ENCODE measurements around the gene RUNX3. TPM values are rescaled to one million over a fixed set of nuclear protein-coding genes. Genes with fewer than 3 reads are reported as not detected.

The RUNX3 gene
- total RNA-seq, 1 experiment from 2014 or later = 0.33 TPM

GRCh38 chr1:24867084-24867870 lies 62.8 kb downstream of the RUNX3 start:
- no peak overlapping the region for H3T11ph ChIP-seq (ENCODE audit: low read length)
- no peaks in the 10 kb centered on the region for H3K23me2 ChIP-seq (ENCODE audit: insufficient read length, low read depth, low read length, poor library complexity, severe bottlenecking)
- H3K4me3 Mint-ChIP-seq = no peak overlapping the region; a peak in 2 of 5 replicates
- no peaks in the 10 kb centered on the region for H3K9me3 ChIP-seq (ENCODE audit: control insufficient read depth, low read depth, low read length)
- H3K14ac ChIP-seq (ENCODE audit: insufficient read depth, low read length) = no peak overlapping the region; the same call in 1 of the 2 replicates
- no peak overlapping the region for H3K56ac ChIP-seq (ENCODE audit: insufficient read length, low read depth, low read length)
- H3K9me3 Mint-ChIP-seq = no peaks in the 10 kb centered on the region; a peak in 1 of 5 replicates
- no peak overlapping the region for H4K8ac ChIP-seq (replicated peaks; ENCODE audit: insufficient read length, low read depth, low read length)
- H2BK5ac ChIP-seq (ENCODE audit: insufficient read length, low read length) = no peak overlapping the region
- TF ChIP-seq CTCF (conservative IDR thresholded peaks at IDR 0.05) = no peak
- H4K5ac ChIP-seq (ENCODE audit: insufficient read length, low read depth, low read length) = no peak overlapping the region
- H2AK5ac ChIP-seq (ENCODE audit: insufficient read length, low read length) = no peak overlapping the region
- no peak for DNase-seq
- no peak overlapping the region for H2BK12ac ChIP-seq (ENCODE audit: insufficient read length, low read depth, low read length)
- no peaks in the 10 kb centered on the region for H3K27me3 ChIP-seq (ENCODE audit: insufficient read depth, low read length)
- no peaks in the 10 kb centered on the region for H3K79me1 ChIP-seq (ENCODE audit: insufficient read depth, low read depth, low read length, poor library complexity, severe bottlenecking)
- no peaks in the 10 kb centered on the region for H3K4me1 ChIP-seq (ENCODE audit: insufficient read depth, low read length)
- H3K79me2 ChIP-seq (ENCODE audit: insufficient read depth, low read length) = no peaks in the 10 kb centered on the region
- H2AFZ ChIP-seq (ENCODE audit: low read length) = no peak overlapping the region
- H2BK20ac ChIP-seq (ENCODE audit: low read depth, low read length, poor library complexity, severe bottlenecking) = no peak overlapping the region
- WGBS (ENCODE audit: extremely low coverage, insufficient read length, low lambda C conversion rate) = no CpG with 5 or more reads among the region's 18 CpGs
- peaks cover 11 to 19% of the 10 kb centered on the region in 2 experiments for H3K4me1 Mint-ChIP-seq
- no peak overlapping the region for H3K4me2 ChIP-seq (ENCODE audit: insufficient read depth, insufficient read length, low read length)
- H2BK15ac ChIP-seq (ENCODE audit: low read depth, low read length) = no peak overlapping the region
- no peak overlapping the region for H2BK120ac ChIP-seq (ENCODE audit: low read depth, low read length, poor library complexity, severe bottlenecking)
- no peaks in the 10 kb centered on the region for H3K36me3 Mint-ChIP-seq (ENCODE audit: insufficient read depth in 1 of 3, low read depth in 3 of 3)
- H3K27me3 Mint-ChIP-seq (ENCODE audit: low read depth) = peaks cover 5% of the 10 kb centered on the region
- no peaks in the 10 kb centered on the region for H4K20me1 ChIP-seq (ENCODE audit: control insufficient read depth, insufficient read depth, insufficient read length)
- H3K27ac ChIP-seq (ENCODE audit: insufficient read length, low read depth, low read length) = no peak overlapping the region
- no peak overlapping the region for H3K23ac ChIP-seq (ENCODE audit: insufficient read length, low read depth, low read length)
- H3K4ac ChIP-seq (ENCODE audit: low read depth, low read length) = no peak overlapping the region
- no peak overlapping the region for H4K91ac ChIP-seq (ENCODE audit: insufficient read length, low read depth, low read length)
- H3K18ac ChIP-seq (ENCODE audit: insufficient read length, low read depth, low read length) = no peak overlapping the region
- H3K9ac ChIP-seq (ENCODE audit: extremely low read depth, insufficient read length, low read length) = no peak overlapping the region
- no peak overlapping the region; a peak in 1 of 7 replicates for H3K27ac Mint-ChIP-seq

Measured in H9 (cell line).